NK-92 treated with Interleukin-12 subunit alpha and Interleukin-12 subunit beta, amount 100 ng/mL, for 24 hours (cell line): ENCODE results near the gene MAML2.

Experiments used
- DNase-seq: peaks from one replicate; lab custom pipeline; 2025; lab: John Stamatoyannopoulos, UW

Gene MAML2

GRCh38 chr11:95964281-95964680 is 378.7 kb downstream of the MAML2 start:
- no peak for DNase-seq

GRCh38 chr11:95961758-95962157 is 381.2 kb downstream of the MAML2 start:
- DNase-seq: no peak

GRCh38 chr11:95950905-95951304 is 392.1 kb downstream of the MAML2 start:
- DNase-seq: no peak

- no peak for DNase-seq
Measured at GRCh38 chr11:95948637-95949036, 394.4 kb downstream of the MAML2 start.

GRCh38 chr11:95944623-95945022 is 398.4 kb downstream of the MAML2 start:
- no peak for DNase-seq

GRCh38 chr11:95943546-95943945 is 399.4 kb downstream of the MAML2 start:
- DNase-seq: no peak

- no peak for DNase-seq
Measured at GRCh38 chr11:95939091-95939490, 403.9 kb downstream of the MAML2 start.

- DNase-seq: no peak
Measured at GRCh38 chr11:95937358-95937757, 405.6 kb downstream of the MAML2 start.

- no peak for DNase-seq
Measured at GRCh38 chr11:95933594-95933993, 409.4 kb downstream of the MAML2 start.

GRCh38 chr11:95931916-95932315 is 411.1 kb downstream of the MAML2 start:
- DNase-seq: no peak

- DNase-seq: no peak
Measured at GRCh38 chr11:95930948-95931347, 412.0 kb downstream of the MAML2 start.

- DNase-seq: no peak
Measured at GRCh38 chr11:95926726-95927125, 416.3 kb downstream of the MAML2 start.
